SK-N-SH (cell line): ENCODE results near the gene EPS8L2. TPM values are rescaled to one million over a fixed set of nuclear protein-coding genes. Genes with fewer than 3 reads are reported as not detected.
"Not testable (repeated sequence)": the region's sequence is repeated elsewhere in the genome, so short reads cannot be mapped to it uniquely, and the experiment has no call there.

Experiments
- CTCF ChIA-PET: fragments of 300-600, 350-600 bp; formaldehyde crosslinking; extraction: SDS; loops from one replicate; lab custom pipeline; 2021; lab: Yijun Ruan, JAX
- POLR2A ChIA-PET: fragments of 350-600 bp; sonication (Branson Sonifier 250); formaldehyde crosslinking; extraction: SDS; loops from one replicate; lab custom pipeline; 2020; ENCODE audit warnings: antibody characterized with exemption, inconsistent platforms; lab: Yijun Ruan, JAX
- DNase-seq: peaks from one replicate; pipeline ENCODE4 v3.0.0; 2012
- H2AFZ ChIP-seq: fragments of 200-600 bp; sonication (generic); 2 replicates; pipeline ENCODE4 v1.8.1; 2016; ENCODE audit warnings: antibody characterized with exemption, mild to moderate bottlenecking, low read depth
- H3F3A ChIP-seq: fragments of 200-600 bp; sonication (generic); replicated peaks from 2 replicates; pipeline ENCODE3; 2016; ENCODE audit warnings: antibody characterized with exemption, mild to moderate bottlenecking; ENCODE audit not compliant: insufficient read depth
- H3K27ac ChIP-seq, 2 experiments: fragments of 200-500 bp in 1 of 2; fragments of 200-600 bp in 1 of 2; sonication (Bioruptor generic) in 1 of 2; sonication (generic), shearing (Covaris generic) in 1 of 2; 2 replicates each; pipeline versions ENCODE4 v1.5.1 to v1.6.1; 2014 to 2016; ENCODE audit warnings: low read depth in 2 of 2, inconsistent platforms in 1 of 2, low read length in 1 of 2, mild to moderate bottlenecking in 1 of 2, mixed read lengths in 1 of 2
- H3K27me3 ChIP-seq: fragments of 200-600 bp; sonication (generic), shearing (Covaris generic); 2 replicates; pipeline ENCODE4 v1.6.1; 2016; ENCODE audit warnings: mixed run types; ENCODE audit not compliant: insufficient read depth
- H3K36me3 ChIP-seq, 2 experiments: fragments of 200-500 bp in 1 of 2; fragments of 200-600 bp in 1 of 2; sonication (Bioruptor generic) in 1 of 2; sonication (generic) in 1 of 2; replicated peaks in 1 of 2; 2 replicates each; pipeline versions ENCODE3 to v1.5.1; 2014 to 2016; ENCODE audit warnings: low read length in 1 of 2, mild to moderate bottlenecking in 1 of 2; ENCODE audit not compliant: insufficient read depth in 2 of 2, control insufficient read depth in 1 of 2
- H3K4me1 ChIP-seq, 2 experiments: fragments of 200-500 bp in 1 of 2; fragments of 200-600 bp in 1 of 2; sonication (Bioruptor generic) in 1 of 2; sonication (generic), shearing (Covaris generic) in 1 of 2; 2 replicates each; pipeline versions ENCODE4 v1.5.1 to v1.6.1; 2014 to 2016; ENCODE audit warnings: low read depth in 1 of 2, low read length in 1 of 2, mixed run types in 1 of 2; ENCODE audit not compliant: insufficient read depth in 2 of 2, control insufficient read depth in 1 of 2
- H3K4me2 ChIP-seq: fragments of 200-600 bp; sonication (generic), shearing (Covaris generic); 2 replicates; pipeline ENCODE4 v1.6.1; 2017; ENCODE audit warnings: mixed run types
- H3K4me3 ChIP-seq, 2 experiments: fragments of 200-500 bp in 1 of 2; fragments of 200-600 bp in 1 of 2; sonication (Bioruptor generic) in 1 of 2; sonication (generic), shearing (Covaris generic) in 1 of 2; 2 replicates each; pipeline versions ENCODE4 v1.5.1 to v1.8.1; 2014 to 2016; ENCODE audit warnings: low read depth in 2 of 2, inconsistent platforms in 1 of 2, low read length in 1 of 2, mild to moderate bottlenecking in 1 of 2, mixed read lengths in 1 of 2, moderate library complexity in 1 of 2
- H3K79me2 ChIP-seq: fragments of 200-600 bp; sonication (generic); 2 replicates; pipeline ENCODE4 v1.8.1; 2017; ENCODE audit warnings: mild to moderate bottlenecking; ENCODE audit not compliant: insufficient read depth
- H3K9ac ChIP-seq: fragments of 200-600 bp; sonication (generic); 2 replicates; pipeline ENCODE4 v1.6.1; 2017; ENCODE audit warnings: mixed run types
- H3K9me2 ChIP-seq: fragments of 200-600 bp; sonication (generic); 2 replicates; pipeline ENCODE4 v1.6.1; 2017; ENCODE audit warnings: mixed run types
- H3K9me3 ChIP-seq: fragments of 200-600 bp; sonication (generic); 2 replicates; pipeline ENCODE4 v1.6.1; 2017; ENCODE audit warnings: mixed run types, mild to moderate bottlenecking, moderate library complexity
- H4K20me1 ChIP-seq: fragments of 200-600 bp; sonication (generic); 2 replicates; pipeline ENCODE4 v1.6.1; 2017; ENCODE audit warnings: mild to moderate bottlenecking, mixed run types; ENCODE audit not compliant: insufficient read depth
- CHD2 ChIP-seq: fragments of 150-350 bp; IDR thresholded peaks from 2 replicates; pipeline ENCODE4 v1.6.1; 2018; ENCODE audit warnings: low read length; ENCODE audit not compliant: partially characterized antibody
- ELF1 ChIP-seq: IDR thresholded peaks from 2 replicates; pipeline ENCODE4 v1.4.0; 2012
- EZH2phosphoT487 ChIP-seq: fragments of 200-600 bp; sonication (generic); IDR thresholded peaks from 2 replicates; pipeline ENCODE4 v1.6.1; 2017; ENCODE audit warnings: low read depth, mixed run types, mild to moderate bottlenecking, antibody characterized with exemption, moderate library complexity, borderline replicate concordance
- FOSL2 ChIP-seq: IDR thresholded peaks from 2 replicates; pipeline ENCODE4 v1.4.0; 2012; ENCODE audit warnings: low read depth, mild to moderate bottlenecking, moderate library complexity, borderline replicate concordance
- GATA2 ChIP-seq: sonication (generic); formaldehyde crosslinking; IDR thresholded peaks from 2 replicates; pipeline ENCODE4 v1.5.0; 2020; ENCODE audit warnings: mild to moderate bottlenecking, missing genetic modification reagents
- JUND ChIP-seq: IDR thresholded peaks from 2 replicates; pipeline ENCODE4 v1.4.0; 2012
- MAX ChIP-seq: IDR thresholded peaks from 2 replicates; pipeline ENCODE4 v1.4.0; 2012; ENCODE audit warnings: low read depth
- NFIC ChIP-seq: IDR thresholded peaks from 2 replicates; pipeline ENCODE4 v1.4.0; 2012; ENCODE audit warnings: borderline replicate concordance
- PBX3 ChIP-seq: IDR thresholded peaks from 2 replicates; pipeline ENCODE4; 2012
- REST ChIP-seq: IDR thresholded peaks from 2 replicates; pipeline ENCODE4 v1.6.1; 2012; ENCODE audit warnings: mild to moderate bottlenecking, low read depth, low read length, moderate library complexity
- RFX5 ChIP-seq: IDR thresholded peaks from 2 replicates; pipeline ENCODE4 v1.6.1; 2012; ENCODE audit warnings: mild to moderate bottlenecking, improper control_type of control experiment, low read length
- TEAD4 ChIP-seq: IDR thresholded peaks from 2 replicates; pipeline ENCODE4 v1.4.0; 2012; ENCODE audit warnings: mild to moderate bottlenecking, borderline replicate concordance; ENCODE audit not compliant: insufficient read depth
- ZBTB33 ChIP-seq: IDR thresholded peaks from 2 replicates; pipeline ENCODE4 v1.4.0; 2012; ENCODE audit warnings: low read depth, borderline replicate concordance
- WGBS: methylation state at CpG from one replicate; pipeline ENCODE4 v1.1.6; 2017; ENCODE audit warnings: low lambda C conversion rate; 5-methylcytosine and 5-hydroxymethylcytosine counted together
- polyA plus RNA-seq, 3 experiments: library from polyadenylated mRNA; depleted of rRNA; stranded (reverse); fragments of >200 nt; gene quantifications; 2 replicates each; pipeline ENCODE4 v1.2.3, GENCODE V29; 2012

Gene EPS8L2
- polyA plus RNA-seq, 1 of the 3 experiments (the other 2 are of a cell fraction): 0.74 TPM

- peaks cover 3 to 24% of the 10 kb centered on the region in 2 experiments for H3K36me3 ChIP-seq
- CTCF ChIA-PET: interaction anchor here (11.4 kb wide), 1 partner anchor 34 kb away, joined by 122 read pairs; no protein-coding TSS in a partner anchor
- TF ChIP-seq FOSL2 (no peak), REST (no peak), GATA2 (CRISPR knock-in tag) (no peak), CHD2 (no peak), RFX5 (no peak), PBX3 (no peak), ELF1 (no peak), TEAD4 (no peak), MAX (no peak), EZH2phosphoT487 (no peak), JUND (no peak), ZBTB33 (no peak), NFIC (no peak)
- H3K27ac ChIP-seq: no peak overlapping the region
- H3K79me2 ChIP-seq: peaks cover 30% of the 10 kb centered on the region
- H3F3A ChIP-seq: no peaks in the 10 kb centered on the region
- no peak overlapping the region for H3K4me3 ChIP-seq
- H3K27me3 ChIP-seq: no peaks in the 10 kb centered on the region
- WGBS: 100% methylated on average over 1 of the region's 7 CpGs
- no peak for DNase-seq
- no peak overlapping the region for H3K4me2 ChIP-seq
- H3K9me3 ChIP-seq: no peaks in the 10 kb centered on the region
- H4K20me1 ChIP-seq: peaks cover 11% of the 10 kb centered on the region; the same call in 1 of the 2 replicates
- no peaks in the 10 kb centered on the region for H3K9me2 ChIP-seq
- POLR2A ChIA-PET: no interaction called here
- H2AFZ ChIP-seq: no peak overlapping the region
- H3K9ac ChIP-seq: no peak overlapping the region
- H3K4me1 ChIP-seq: peaks cover 13 to 17% of the 10 kb centered on the region in 2 experiments; a peak in 2 of 4 replicates
These were observed 16.4 kb upstream of the EPS8L2 start for GRCh38 chr11:689625-690024.

GRCh38 chr11:690244-690643 lies 15.8 kb upstream of the EPS8L2 start:
- H4K20me1 ChIP-seq: peaks cover 11% of the 10 kb centered on the region; the same call in 1 of the 2 replicates
- H3K9me2 ChIP-seq, H3K4me2 ChIP-seq, H3F3A ChIP-seq, H3K9ac ChIP-seq, H3K27me3 ChIP-seq, POLR2A ChIA-PET, H2AFZ ChIP-seq, H3K4me3 ChIP-seq, H3K27ac ChIP-seq, DNase-seq, H3K9me3 ChIP-seq: not testable (repeated sequence)
- peaks cover 3 to 22% of the 10 kb centered on the region in 2 experiments for H3K36me3 ChIP-seq
- CTCF ChIA-PET: interaction anchor here (11.4 kb wide), 1 partner anchor 34 kb away, joined by 122 read pairs; no protein-coding TSS in a partner anchor
- 92% methylated on average over 3 of the region's 3 CpGs for WGBS
- H3K4me1 ChIP-seq: peaks cover 13 to 17% of the 10 kb centered on the region in 2 experiments; a peak in 2 of 4 replicates
- H3K79me2 ChIP-seq: peaks cover 30% of the 10 kb centered on the region
